Panc1 (cell line): Measurements from ENCODE around the gene STOM.

Source experiments
- POLR2AphosphoS5 ChIP-seq: IDR thresholded peaks from 2 replicates; pipeline ENCODE4 v1.6.1; 2012; ENCODE audit warnings: mild to moderate bottlenecking, low read depth, low read length, moderate library complexity
- SIN3A ChIP-seq: IDR thresholded peaks from 2 replicates; pipeline ENCODE4 v1.6.1; 2012; ENCODE audit warnings: low read depth, mild to moderate bottlenecking, low read length, moderate library complexity, borderline replicate concordance; ENCODE audit not compliant: insufficient read depth
- TF ChIP-seq, protein P1 (sequence below): fragments of 450-650 bp; IDR thresholded peaks from 2 replicates; pipeline ENCODE4 v1.5.1; 2017; ENCODE audit warnings: mild to moderate bottlenecking
- TF ChIP-seq, protein P2 (sequence below), 2 experiments: IDR thresholded peaks; 2 replicates each; pipeline ENCODE4 v1.6.1; 2011 to 2012; ENCODE audit warnings: low read depth in 2 of 2, control low read depth in 1 of 2, low read length in 1 of 2, mild to moderate bottlenecking in 1 of 2, moderate library complexity in 1 of 2; ENCODE audit not compliant: insufficient read depth in 1 of 2

DNA sequence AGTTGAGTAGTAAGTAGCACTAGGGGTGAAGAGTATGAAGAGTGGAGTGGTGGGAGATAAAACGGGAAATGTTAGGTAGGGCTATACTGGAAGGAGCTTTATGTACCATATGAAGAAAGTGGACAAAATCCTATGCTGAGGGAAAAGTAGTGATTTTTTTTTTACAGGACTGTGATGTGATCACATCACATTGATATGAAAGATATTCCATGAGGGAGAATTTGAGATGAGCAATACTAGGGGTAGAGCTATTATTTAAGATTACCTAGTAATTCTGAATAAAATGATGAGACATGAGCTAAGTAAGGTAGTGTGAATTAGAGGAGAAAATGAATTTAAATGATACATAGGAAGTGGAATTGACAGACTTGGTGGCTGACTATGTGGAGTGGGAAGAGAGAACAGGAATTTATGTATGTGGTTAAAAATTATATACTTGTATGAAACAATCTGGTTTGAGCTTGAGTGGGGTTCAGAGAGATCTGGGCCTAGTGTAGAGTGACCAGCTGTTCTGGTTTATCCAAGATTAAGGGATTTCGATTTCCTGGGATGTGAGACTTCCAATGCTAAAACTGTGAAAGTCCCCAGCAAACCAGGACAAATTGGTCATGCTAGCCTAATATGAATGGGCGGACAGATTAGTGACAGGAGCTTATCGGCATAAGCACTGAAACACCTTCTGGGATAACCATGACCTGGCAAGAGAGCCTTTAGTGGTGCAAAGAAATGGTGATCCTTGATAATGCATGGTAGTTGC lies 29.3 kb upstream of the STOM start:
- TF ChIP-seq SIN3A = no peak
- TF ChIP-seq, protein P1, sequence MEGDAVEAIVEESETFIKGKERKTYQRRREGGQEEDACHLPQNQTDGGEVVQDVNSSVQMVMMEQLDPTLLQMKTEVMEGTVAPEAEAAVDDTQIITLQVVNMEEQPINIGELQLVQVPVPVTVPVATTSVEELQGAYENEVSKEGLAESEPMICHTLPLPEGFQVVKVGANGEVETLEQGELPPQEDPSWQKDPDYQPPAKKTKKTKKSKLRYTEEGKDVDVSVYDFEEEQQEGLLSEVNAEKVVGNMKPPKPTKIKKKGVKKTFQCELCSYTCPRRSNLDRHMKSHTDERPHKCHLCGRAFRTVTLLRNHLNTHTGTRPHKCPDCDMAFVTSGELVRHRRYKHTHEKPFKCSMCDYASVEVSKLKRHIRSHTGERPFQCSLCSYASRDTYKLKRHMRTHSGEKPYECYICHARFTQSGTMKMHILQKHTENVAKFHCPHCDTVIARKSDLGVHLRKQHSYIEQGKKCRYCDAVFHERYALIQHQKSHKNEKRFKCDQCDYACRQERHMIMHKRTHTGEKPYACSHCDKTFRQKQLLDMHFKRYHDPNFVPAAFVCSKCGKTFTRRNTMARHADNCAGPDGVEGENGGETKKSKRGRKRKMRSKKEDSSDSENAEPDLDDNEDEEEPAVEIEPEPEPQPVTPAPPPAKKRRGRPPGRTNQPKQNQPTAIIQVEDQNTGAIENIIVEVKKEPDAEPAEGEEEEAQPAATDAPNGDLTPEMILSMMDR = no peak
- TF ChIP-seq, protein P2, sequence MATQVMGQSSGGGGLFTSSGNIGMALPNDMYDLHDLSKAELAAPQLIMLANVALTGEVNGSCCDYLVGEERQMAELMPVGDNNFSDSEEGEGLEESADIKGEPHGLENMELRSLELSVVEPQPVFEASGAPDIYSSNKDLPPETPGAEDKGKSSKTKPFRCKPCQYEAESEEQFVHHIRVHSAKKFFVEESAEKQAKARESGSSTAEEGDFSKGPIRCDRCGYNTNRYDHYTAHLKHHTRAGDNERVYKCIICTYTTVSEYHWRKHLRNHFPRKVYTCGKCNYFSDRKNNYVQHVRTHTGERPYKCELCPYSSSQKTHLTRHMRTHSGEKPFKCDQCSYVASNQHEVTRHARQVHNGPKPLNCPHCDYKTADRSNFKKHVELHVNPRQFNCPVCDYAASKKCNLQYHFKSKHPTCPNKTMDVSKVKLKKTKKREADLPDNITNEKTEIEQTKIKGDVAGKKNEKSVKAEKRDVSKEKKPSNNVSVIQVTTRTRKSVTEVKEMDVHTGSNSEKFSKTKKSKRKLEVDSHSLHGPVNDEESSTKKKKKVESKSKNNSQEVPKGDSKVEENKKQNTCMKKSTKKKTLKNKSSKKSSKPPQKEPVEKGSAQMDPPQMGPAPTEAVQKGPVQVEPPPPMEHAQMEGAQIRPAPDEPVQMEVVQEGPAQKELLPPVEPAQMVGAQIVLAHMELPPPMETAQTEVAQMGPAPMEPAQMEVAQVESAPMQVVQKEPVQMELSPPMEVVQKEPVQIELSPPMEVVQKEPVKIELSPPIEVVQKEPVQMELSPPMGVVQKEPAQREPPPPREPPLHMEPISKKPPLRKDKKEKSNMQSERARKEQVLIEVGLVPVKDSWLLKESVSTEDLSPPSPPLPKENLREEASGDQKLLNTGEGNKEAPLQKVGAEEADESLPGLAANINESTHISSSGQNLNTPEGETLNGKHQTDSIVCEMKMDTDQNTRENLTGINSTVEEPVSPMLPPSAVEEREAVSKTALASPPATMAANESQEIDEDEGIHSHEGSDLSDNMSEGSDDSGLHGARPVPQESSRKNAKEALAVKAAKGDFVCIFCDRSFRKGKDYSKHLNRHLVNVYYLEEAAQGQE (IDR thresholded peaks at IDR 0.05; ENCODE audit: insufficient read depth in 1 of 2, low read depth in 2 of 2, low read length in 1 of 2) = no peak
- TF ChIP-seq POLR2AphosphoS5 = no peak
